NCI-H146 (cell line): ENCODE results near the gene PCDH9.

Experiments
- DNase-seq: peaks from one replicate; lab custom pipeline; 2025; lab: John Stamatoyannopoulos, UW

Gene PCDH9

GRCh38 chr13:66565279-66565678 is 664.9 kb downstream of the PCDH9 start:
- no peak for DNase-seq

GRCh38 chr13:66563076-66563475 is 667.1 kb downstream of the PCDH9 start:
- DNase-seq: no peak

- DNase-seq: no peak
These were observed 668.1 kb downstream of the PCDH9 start for GRCh38 chr13:66562054-66562453.

GRCh38 chr13:66560991-66561390 is 669.1 kb downstream of the PCDH9 start:
- DNase-seq: no peak

GRCh38 chr13:66560189-66560588 is 669.9 kb downstream of the PCDH9 start:
- no peak for DNase-seq

- no peak for DNase-seq
These were observed 671.0 kb downstream of the PCDH9 start for GRCh38 chr13:66559093-66559492.

- no peak for DNase-seq
These were observed 671.6 kb downstream of the PCDH9 start for GRCh38 chr13:66558506-66558905.

GRCh38 chr13:66557357-66557756 is 672.8 kb downstream of the PCDH9 start:
- no peak for DNase-seq

GRCh38 chr13:66556306-66556705 is 673.8 kb downstream of the PCDH9 start:
- no peak for DNase-seq

GRCh38 chr13:66553391-66553790 is 676.7 kb downstream of the PCDH9 start:
- DNase-seq: no peak

GRCh38 chr13:66551128-66551527 is 679.0 kb downstream of the PCDH9 start:
- no peak for DNase-seq

GRCh38 chr13:66547685-66548084 is 682.5 kb downstream of the PCDH9 start:
- DNase-seq: no peak

GRCh38 chr13:66546534-66547379 is 683.4 kb downstream of the PCDH9 start:
- DNase-seq: no peak

GRCh38 chr13:66543780-66544179 is 686.4 kb downstream of the PCDH9 start:
- DNase-seq: no peak

- no peak for DNase-seq
These were observed 692.7 kb downstream of the PCDH9 start for GRCh38 chr13:66537417-66537816.

GRCh38 chr13:66536746-66537145 is 693.4 kb downstream of the PCDH9 start:
- no peak for DNase-seq

GRCh38 chr13:66534561-66534960 is 695.6 kb downstream of the PCDH9 start:
- DNase-seq: no peak

- no peak for DNase-seq
These were observed 697.3 kb downstream of the PCDH9 start for GRCh38 chr13:66532845-66533244.

- DNase-seq: no peak
These were observed 698.0 kb downstream of the PCDH9 start for GRCh38 chr13:66532146-66532545.

- DNase-seq: no peak
These were observed 699.5 kb downstream of the PCDH9 start for GRCh38 chr13:66530686-66531085.

- DNase-seq: no peak
These were observed 700.0 kb downstream of the PCDH9 start for GRCh38 chr13:66530158-66530557.

GRCh38 chr13:66528944-66529576 is 701.1 kb downstream of the PCDH9 start:
- DNase-seq: peak; percentile 13

- no peak for DNase-seq
These were observed 702.0 kb downstream of the PCDH9 start for GRCh38 chr13:66528180-66528579.
